IPS-NIHi7 (cell line): ENCODE measurements around the gene SLC16A8.
"Not testable (repeated sequence)": the region's sequence is repeated elsewhere in the genome, so short reads cannot be mapped to it uniquely, and the experiment has no call there.

Experiments used
- DNase-seq: peaks from one replicate; pipeline ENCODE4 v3.0.0; 2012; ENCODE audit warnings: mixed read lengths; ENCODE audit errors: extremely low spot score

SLC16A8 gene

GRCh38 chr22:38083931-38084631 lies at the start of gene SLC16A8:
TSS of gene SLC16A8 (minus strand) at chr22:38084184. CDS start at chr22:38082873, 1,311 bp downstream.
- DNase-seq: no peak

- no peak for DNase-seq
These were observed 49.3 kb upstream of the SLC16A8 start for GRCh38 chr22:38133331-38133730.

- no peak for DNase-seq
These were observed 48.8 kb upstream of the SLC16A8 start for GRCh38 chr22:38132794-38133193.

- no peak for DNase-seq
These were observed 48.2 kb upstream of the SLC16A8 start for GRCh38 chr22:38132136-38132535.

GRCh38 chr22:38131399-38131798 lies 47.4 kb upstream of the SLC16A8 start:
- DNase-seq: no peak

- no peak for DNase-seq
These were observed 45.9 kb upstream of the SLC16A8 start for GRCh38 chr22:38129856-38130255.

GRCh38 chr22:38129021-38129420 lies 45.0 kb upstream of the SLC16A8 start:
- DNase-seq: no peak

GRCh38 chr22:38127869-38128268 lies 43.9 kb upstream of the SLC16A8 start:
- DNase-seq: no peak

- no peak for DNase-seq
These were observed 43.1 kb upstream of the SLC16A8 start for GRCh38 chr22:38126928-38127668.

GRCh38 chr22:38125751-38126201 lies 41.8 kb upstream of the SLC16A8 start:
- DNase-seq: no peak

- no peak for DNase-seq
These were observed 41.1 kb upstream of the SLC16A8 start for GRCh38 chr22:38125038-38125610.

GRCh38 chr22:38124236-38124974 lies 40.4 kb upstream of the SLC16A8 start:
- no peak for DNase-seq

GRCh38 chr22:38122616-38123015 lies 38.6 kb upstream of the SLC16A8 start:
- DNase-seq: no peak

- DNase-seq: no peak
These were observed 36.6 kb upstream of the SLC16A8 start for GRCh38 chr22:38120359-38121110.

GRCh38 chr22:38118747-38119146 lies 34.8 kb upstream of the SLC16A8 start:
- DNase-seq: not testable (repeated sequence)

GRCh38 chr22:38118182-38118581 lies 34.2 kb upstream of the SLC16A8 start:
- no peak for DNase-seq

GRCh38 chr22:38117556-38117955 lies 33.6 kb upstream of the SLC16A8 start:
- DNase-seq: not testable (repeated sequence)

- no peak for DNase-seq
These were observed 31.6 kb upstream of the SLC16A8 start for GRCh38 chr22:38115423-38116205.

GRCh38 chr22:38114484-38115398 lies 30.8 kb upstream of the SLC16A8 start:
- DNase-seq: peak; percentile 96
